ENCODE measurements around the gene KCNIP4.

KCNIP4 gene

DNA sequence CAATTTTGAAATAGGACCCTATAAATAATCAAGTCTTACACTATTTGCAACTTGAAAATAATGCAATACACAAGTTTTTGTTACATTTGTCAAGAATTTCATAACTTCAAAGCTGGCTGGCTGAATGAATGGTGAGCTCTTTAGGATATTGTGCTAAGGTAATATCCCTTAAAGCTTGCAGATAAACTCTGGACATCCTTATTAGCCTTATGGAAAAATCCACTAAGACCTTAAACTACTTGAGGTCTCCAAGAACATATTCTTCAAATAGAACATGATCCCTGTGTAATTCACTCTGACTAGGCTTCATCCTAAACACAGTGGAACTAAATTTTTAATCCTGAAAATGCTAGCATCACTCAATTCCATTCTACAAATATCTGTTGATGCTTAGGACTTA lies 1049.0 kb downstream of the KCNIP4 start:
- DNase-seq, result no peak

GRCh38 chr4:20895988-20896387 lies 1052.6 kb downstream of the KCNIP4 start:
- no peak for DNase-seq

DNA sequence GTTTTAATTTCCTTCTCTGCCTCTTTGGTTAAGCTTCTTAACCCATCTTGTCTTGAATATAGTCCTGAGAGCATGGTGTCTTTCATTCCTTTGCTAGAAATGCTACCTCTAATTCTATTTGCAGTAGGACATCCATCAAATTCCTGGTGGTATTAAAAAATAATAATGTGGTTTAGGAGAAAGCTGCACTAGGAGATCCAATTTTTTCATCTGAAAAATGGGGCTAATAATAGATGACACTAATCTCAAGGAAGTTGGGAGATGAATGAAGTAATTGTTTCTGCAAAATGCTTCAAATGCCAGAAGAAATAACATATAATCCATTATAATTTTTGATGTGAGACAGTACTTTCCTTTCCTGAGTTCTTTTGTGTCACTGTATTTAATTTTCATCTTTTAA lies 1053.4 kb downstream of the KCNIP4 start:
- no peak for DNase-seq

DNA sequence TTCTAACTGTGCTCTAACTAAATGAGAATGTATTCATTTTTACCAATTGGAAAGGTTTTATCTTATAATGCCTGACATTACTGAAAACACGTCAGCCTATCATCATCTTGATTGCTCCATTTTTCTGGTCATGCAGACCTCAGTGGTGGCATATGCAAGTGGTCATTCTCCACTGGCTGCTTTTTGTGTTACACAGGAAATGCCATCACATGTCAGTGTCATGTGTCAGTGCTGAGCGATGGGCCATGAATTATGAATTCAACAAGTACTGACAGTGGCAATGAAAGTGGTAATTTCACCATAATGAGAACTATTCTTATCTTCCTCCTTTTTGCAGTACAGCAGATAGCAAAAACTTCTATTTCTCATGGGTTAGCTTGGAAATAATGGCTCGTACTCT lies 1057.8 kb downstream of the KCNIP4 start:
- DNase-seq, result no peak

DNA sequence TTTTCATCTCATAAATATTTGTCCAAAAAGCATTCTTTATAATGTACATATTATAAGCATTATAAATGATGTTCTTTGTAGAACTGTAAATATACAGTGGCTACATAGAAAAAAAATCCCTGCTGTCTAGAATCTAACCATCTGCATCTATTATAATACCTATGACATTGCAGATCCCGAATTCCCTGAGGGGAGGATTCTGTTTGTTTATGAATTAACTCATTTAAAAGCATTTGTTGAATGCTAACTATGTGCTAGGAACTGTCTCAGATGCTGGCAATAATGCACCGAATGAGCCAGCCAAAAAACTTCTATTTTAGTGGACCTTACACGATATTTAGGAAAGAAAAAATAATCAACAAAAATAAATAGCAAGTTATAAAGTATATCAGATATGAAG lies 1058.7 kb downstream of the KCNIP4 start:
- no peak for DNase-seq

- no peak for DNase-seq
Measured at GRCh38 chr4:20883677-20884076, 1064.9 kb downstream of the KCNIP4 start.

GRCh38 chr4:20883231-20883630 lies 1065.3 kb downstream of the KCNIP4 start:
- DNase-seq, result no peak

DNA sequence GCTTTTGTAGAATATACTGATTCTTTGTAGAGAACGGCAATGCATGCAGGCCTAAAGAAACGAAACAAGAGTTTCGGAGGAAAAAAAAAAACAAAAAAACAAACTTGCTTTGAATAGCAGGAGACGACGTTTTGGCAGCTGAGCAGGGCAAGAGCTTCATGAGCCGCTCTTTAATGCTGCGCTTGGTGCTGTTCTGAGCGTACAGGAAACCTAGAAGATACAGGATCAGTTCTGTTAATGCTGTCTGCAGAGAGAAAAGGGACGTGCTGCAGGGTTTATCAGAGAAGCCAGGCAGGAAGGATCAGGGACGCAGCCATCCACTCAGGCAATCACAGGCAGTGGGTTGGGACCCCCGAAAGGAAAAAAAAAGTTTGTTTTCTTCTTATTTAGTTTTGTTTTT lies 1066.1 kb downstream of the KCNIP4 start:
- DNase-seq, result no peak

- DNase-seq, result no peak
Measured at GRCh38 chr4:20881658-20882057, 1066.9 kb downstream of the KCNIP4 start.

DNA sequence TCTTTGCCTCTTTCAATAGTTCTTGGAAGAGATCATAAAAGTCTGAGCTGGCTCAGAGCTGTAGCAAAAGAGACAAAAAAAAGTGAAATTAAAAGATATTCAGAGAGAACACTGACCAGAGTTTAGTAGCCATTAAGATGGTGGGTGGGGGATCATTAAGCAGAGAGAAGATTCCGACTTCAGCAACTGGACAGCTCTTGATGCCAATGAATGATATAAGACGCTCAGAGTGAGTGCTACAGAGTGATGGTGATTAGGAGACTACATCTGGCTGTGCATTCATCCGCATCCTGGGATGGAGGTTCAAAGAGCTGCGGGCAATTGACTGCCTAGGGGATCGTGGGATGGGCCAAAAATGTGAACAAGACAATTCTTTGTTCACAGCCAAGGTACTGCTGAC lies 1069.8 kb downstream of the KCNIP4 start:
- DNase-seq, result no peak

DNA sequence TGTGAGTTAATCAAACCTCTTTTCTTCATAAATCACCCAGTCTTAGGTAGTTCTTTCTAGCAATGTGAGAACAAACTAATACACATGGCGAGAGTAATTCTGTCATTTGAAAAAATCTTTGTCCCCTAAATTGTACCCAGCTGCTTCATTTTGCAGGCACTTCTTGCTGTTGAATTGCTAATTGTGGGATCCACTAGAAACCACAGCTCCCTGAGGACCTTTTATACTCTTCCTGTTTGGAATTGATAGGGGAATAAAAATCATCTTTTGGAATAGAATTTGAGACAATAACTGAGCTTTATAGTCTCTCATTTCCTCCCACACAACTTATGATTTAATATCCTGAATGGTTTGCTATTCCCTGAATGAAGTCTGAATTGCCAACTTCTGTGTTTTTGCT lies 1078.1 kb downstream of the KCNIP4 start:
- DNase-seq, result no peak

- DNase-seq, result no peak
Measured at GRCh38 chr4:20868108-20868507, 1080.5 kb downstream of the KCNIP4 start.

- DNase-seq, result no peak
Measured at GRCh38 chr4:20860878-20861277, 1087.7 kb downstream of the KCNIP4 start.

DNA sequence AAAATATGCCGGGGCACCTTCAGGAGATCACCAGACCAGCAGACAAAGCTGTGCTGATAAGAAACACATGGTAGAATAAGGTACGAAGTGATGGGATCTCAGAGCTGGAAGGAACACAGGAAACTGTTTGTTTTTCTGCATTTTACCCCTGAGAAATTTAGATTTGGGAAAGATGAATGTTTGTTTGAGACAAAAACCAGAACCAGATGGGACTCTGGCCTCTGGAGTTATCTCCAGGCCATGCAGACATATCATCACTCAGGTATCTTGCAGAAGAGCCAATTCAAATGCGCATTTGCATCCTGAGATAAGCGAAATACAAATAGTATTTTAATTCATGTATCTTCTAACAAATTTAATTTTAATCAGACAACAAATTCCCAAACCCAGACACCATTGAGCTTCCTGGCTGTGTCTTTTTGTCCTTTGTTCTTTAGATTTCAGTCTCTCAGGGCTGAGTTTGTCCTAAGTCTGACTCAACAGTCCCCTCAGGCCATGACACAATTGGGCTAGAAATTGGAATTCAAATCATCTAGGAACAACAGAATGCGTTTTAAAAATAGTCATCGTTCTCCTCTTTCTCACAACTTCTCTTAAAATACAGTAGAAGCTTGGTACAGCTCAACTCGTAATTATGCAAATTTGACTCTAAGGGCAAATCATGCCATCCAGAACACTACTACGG lies 1089.3 kb downstream of the KCNIP4 start:
- no peak for DNase-seq

- DNase-seq, result no peak
Measured at GRCh38 chr4:20857081-20857480, 1091.5 kb downstream of the KCNIP4 start.

DNA sequence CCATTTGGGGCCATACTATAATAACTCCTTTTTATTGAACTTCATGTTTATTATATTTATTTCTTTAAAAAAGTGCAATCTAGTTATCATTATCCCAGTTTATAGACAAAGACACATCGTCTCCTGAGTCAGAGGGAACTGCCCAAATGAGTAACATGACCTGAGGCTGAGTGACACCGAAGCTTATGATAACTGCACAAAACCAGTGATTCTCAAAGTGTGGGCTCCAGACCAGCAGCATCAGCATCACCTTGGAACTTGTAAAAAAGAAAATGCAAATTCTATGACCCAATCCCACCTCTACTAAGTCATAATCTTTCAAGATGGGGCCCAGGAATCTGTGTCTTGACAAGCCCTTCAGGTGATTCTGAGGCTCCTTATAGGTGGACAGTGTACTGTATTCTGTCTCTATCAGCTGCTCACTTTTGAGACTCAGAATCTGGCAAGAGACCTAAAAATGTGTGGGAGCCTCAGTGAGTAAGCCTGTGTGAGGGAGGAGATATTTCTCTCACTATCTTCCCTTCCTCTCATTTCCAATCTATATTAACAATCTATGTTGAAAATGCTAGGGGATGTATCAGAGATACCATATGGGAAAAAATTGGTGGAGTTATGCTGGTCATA lies 1101.3 kb downstream of the KCNIP4 start:
- no peak for DNase-seq

GRCh38 chr4:20844311-20844710 lies 1104.3 kb downstream of the KCNIP4 start:
- no peak for DNase-seq

GRCh38 chr4:20840648-20841190 lies 1107.9 kb downstream of the KCNIP4 start:
- no peak for DNase-seq

DNA sequence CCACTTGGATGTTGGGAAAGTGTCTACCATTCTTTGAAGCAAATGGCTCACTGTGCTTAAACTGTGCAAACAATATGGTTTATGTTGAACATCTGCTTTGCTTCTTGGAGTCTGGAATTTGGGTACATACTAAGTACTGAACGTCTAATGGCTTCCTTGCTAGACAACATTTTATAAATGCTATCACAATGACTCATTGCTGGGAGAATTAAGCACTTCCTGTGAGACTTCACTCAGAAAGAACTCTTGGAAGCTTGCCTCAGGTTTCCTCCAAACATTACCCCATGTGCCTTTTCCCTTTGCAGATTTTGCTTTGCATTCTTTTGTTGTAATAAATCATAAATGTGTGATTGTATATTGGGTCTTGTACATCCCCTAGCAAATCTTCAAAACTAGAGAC lies 1108.6 kb downstream of the KCNIP4 start:
- DNase-seq, result no peak

DNA sequence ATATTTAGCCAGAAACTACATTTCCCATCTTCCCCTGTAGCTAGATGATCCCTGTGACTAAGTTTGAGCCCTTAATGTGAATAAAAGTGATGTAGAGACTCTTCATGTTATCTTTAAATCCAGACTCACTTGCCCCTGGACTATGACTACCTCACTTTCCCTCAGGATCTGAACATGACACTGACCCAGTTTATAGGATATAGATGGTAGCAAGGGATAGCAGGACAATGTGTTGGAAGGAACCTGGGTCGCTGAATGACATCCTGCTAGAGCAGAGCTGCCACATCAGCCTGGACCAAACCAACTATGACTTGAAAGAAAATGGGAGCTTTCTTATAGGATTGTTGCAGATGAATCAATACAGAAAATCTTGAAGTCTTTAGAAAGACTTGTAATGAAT lies 1110.1 kb downstream of the KCNIP4 start:
- no peak for DNase-seq

GRCh38 chr4:20832826-20833225 lies 1115.7 kb downstream of the KCNIP4 start:
- DNase-seq, result no peak

- no peak for DNase-seq
Measured at GRCh38 chr4:20831746-20832145, 1116.8 kb downstream of the KCNIP4 start.

GRCh38 chr4:20829617-20830357 lies 1118.8 kb downstream of the KCNIP4 start:
- no peak for DNase-seq

DNA sequence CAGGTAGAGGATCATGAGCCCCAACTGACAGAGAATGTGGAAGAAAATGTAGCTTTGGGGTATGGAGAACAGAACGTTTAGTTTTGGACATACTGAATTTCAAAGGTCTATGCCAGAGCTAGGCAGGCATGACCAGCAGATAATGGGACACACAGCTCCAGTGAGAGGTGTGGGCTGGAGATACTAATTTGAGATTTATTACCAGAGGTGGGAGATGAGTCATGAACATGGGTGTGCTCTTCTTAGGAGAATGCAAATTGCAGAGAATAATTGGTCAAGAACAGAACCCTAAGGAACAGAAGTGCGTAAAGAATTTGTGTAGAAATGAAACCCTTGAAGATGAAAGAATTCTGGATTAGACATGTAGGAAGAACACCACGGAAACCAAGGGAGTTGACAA lies 1123.1 kb downstream of the KCNIP4 start:
- no peak for DNase-seq
